RWPE1 (cell line): Measurements from ENCODE around the gene PIK3R4.

Experiments
- CTCF ChIA-PET: fragments of 350-600 bp; sonication (Branson Sonifier 250); formaldehyde crosslinking; extraction: SDS; loops from one replicate; lab custom pipeline; 2021; lab: Yijun Ruan, JAX
- POLR2A ChIA-PET: fragments of 400-600 bp; formaldehyde crosslinking; extraction: SDS; loops from one replicate; lab custom pipeline; 2020; ENCODE audit warnings: antibody characterized with exemption; ENCODE audit not compliant: low non-redundant PET; lab: Yijun Ruan, JAX
- DNase-seq: peaks from one replicate; pipeline ENCODE4 v3.0.0; 2012; ENCODE audit warnings: low spot score
- H3K27ac ChIP-seq: fragments of 450-650 bp; 2 replicates; pipeline ENCODE4 v1.5.1; 2017
- CTCF ChIP-seq: fragments of 450-650 bp; conservative IDR thresholded peaks from 2 replicates; pipeline ENCODE4 v1.5.1; 2017; ENCODE audit warnings: low read depth, mild to moderate bottlenecking

PIK3R4 gene

GRCh38 chr3:130748981-130749380 is 2.4 kb upstream of the PIK3R4 start:
- CTCF ChIA-PET, result no interaction called here
- POLR2A ChIA-PET, result no interaction called here
- no peak overlapping the region for H3K27ac ChIP-seq
- TF ChIP-seq CTCF, result no peak
- no peak for DNase-seq

GRCh38 chr3:130748467-130748861 is 1.8 kb upstream of the PIK3R4 start:
- DNase-seq, result no peak
- ChIA-PET POLR2A (no interaction called here), CTCF (interaction anchor here (0.9 kb wide), 1 partner anchor 10 kb away, joined by 3 read pairs; no protein-coding TSS in a partner anchor)
- H3K27ac ChIP-seq, result no peak overlapping the region
- TF ChIP-seq CTCF, result no peak

GRCh38 chr3:130743354-130743753 is 3.3 kb downstream of the PIK3R4 start:
- DNase-seq, result no peak
- H3K27ac ChIP-seq, result no peak overlapping the region
- ChIA-PET CTCF (interaction anchor here (0.6 kb wide), 1 partner anchor 70 kb away, joined by 3 read pairs; no protein-coding TSS in a partner anchor), POLR2A (no interaction called here)
- no peak for TF ChIP-seq CTCF

GRCh38 chr3:130741946-130742610 is 4.6 kb downstream of the PIK3R4 start:
- no peak for TF ChIP-seq CTCF
- no peak for DNase-seq
- ChIA-PET CTCF (no interaction called here), POLR2A (no interaction called here)
- H3K27ac ChIP-seq, result no peak overlapping the region

- CTCF ChIA-PET, result no interaction called here
- POLR2A ChIA-PET, result interaction anchor here (0.7 kb wide), 1 partner anchor 12 kb away, joined by 4 read pairs; no protein-coding TSS in a partner anchor
- H3K27ac ChIP-seq, result no peak overlapping the region
- no peak for DNase-seq
- TF ChIP-seq CTCF, result no peak
Measured at GRCh38 chr3:130739848-130740247, 6.8 kb downstream of the PIK3R4 start.

- CTCF ChIA-PET, result interaction anchor here (0.5 kb wide), 1 partner anchor 116 kb away, joined by 3 read pairs; no protein-coding TSS in a partner anchor
- no peak for DNase-seq
- POLR2A ChIA-PET, result no interaction called here
- no peak overlapping the region for H3K27ac ChIP-seq
- TF ChIP-seq CTCF, result no peak
Measured at GRCh38 chr3:130738241-130738640, 8.4 kb downstream of the PIK3R4 start.
